GM19238 (cell line): ENCODE results near the gene NSUN3.
A peak's percentile ranks its signal among the peaks of the same experiment; 100 is the strongest.
"Not testable (repeated sequence)": the region's sequence is repeated elsewhere in the genome, so short reads cannot be mapped to it uniquely, and the experiment has no call there.

Experiments
- DNase-seq: peaks from one replicate; pipeline ENCODE4 v3.0.0; 2011; ENCODE audit warnings: low spot score; ENCODE audit not compliant: insufficient read length

Gene NSUN3

GRCh38 chr3:94062513-94063404, at the start of gene NSUN3, which contains the start of gene DHFR2:
Gene NSUN3, plus strand, starts transcription at chr3:94063061. Its CDS starts 66 bp downstream, at chr3:94063127.
Gene DHFR2, minus strand, starts transcription at chr3:94062916. Its CDS starts 1,405 bp downstream, at chr3:94061511.
- peak; percentile 56 for DNase-seq

GRCh38 chr3:94015025-94015424, 47.8 kb upstream of the NSUN3 start:
- DNase-seq, result no peak

- no peak for DNase-seq
Observed at GRCh38 chr3:94019659-94020058, 43.2 kb upstream of the NSUN3 start.

- DNase-seq, result no peak
Observed at GRCh38 chr3:94020293-94020692, 42.6 kb upstream of the NSUN3 start.

- DNase-seq, result no peak
Observed at GRCh38 chr3:94024385-94024784, 38.5 kb upstream of the NSUN3 start.

- no peak for DNase-seq
Observed at GRCh38 chr3:94026623-94027022, 36.2 kb upstream of the NSUN3 start.

- DNase-seq, result no peak
Observed at GRCh38 chr3:94028093-94028837, 34.6 kb upstream of the NSUN3 start, which contains the start of gene STX19. Gene STX19, minus strand, starts transcription at chr3:94028597. Its CDS starts 13,328 bp downstream, at chr3:94015269.

- no peak for DNase-seq
Observed at GRCh38 chr3:94036909-94037507, 25.9 kb upstream of the NSUN3 start.

GRCh38 chr3:94043285-94043684, 19.6 kb upstream of the NSUN3 start:
- no peak for DNase-seq

GRCh38 chr3:94044100-94044936, 18.5 kb upstream of the NSUN3 start:
- DNase-seq, result not testable (repeated sequence)

- DNase-seq, result no peak
Observed at GRCh38 chr3:94046533-94046932, 16.3 kb upstream of the NSUN3 start.

- no peak for DNase-seq
Observed at GRCh38 chr3:94049267-94049666, 13.6 kb upstream of the NSUN3 start.

- DNase-seq, result no peak
Observed at GRCh38 chr3:94050546-94050945, 12.3 kb upstream of the NSUN3 start.

GRCh38 chr3:94061297-94061696, 1.6 kb upstream of the NSUN3 start:
- DNase-seq, result no peak

GRCh38 chr3:94063496-94064119, 747 bp downstream of the NSUN3 start:
- no peak for DNase-seq

GRCh38 chr3:94064243-94064860, 1.5 kb downstream of the NSUN3 start:
- DNase-seq, result no peak

- DNase-seq, result no peak
Observed at GRCh38 chr3:94065122-94065521, 2.3 kb downstream of the NSUN3 start.

GRCh38 chr3:94065819-94066480, 3.1 kb downstream of the NSUN3 start:
- DNase-seq, result no peak
